ENCODE measurements around the gene EPHA6.

EPHA6 gene

DNA sequence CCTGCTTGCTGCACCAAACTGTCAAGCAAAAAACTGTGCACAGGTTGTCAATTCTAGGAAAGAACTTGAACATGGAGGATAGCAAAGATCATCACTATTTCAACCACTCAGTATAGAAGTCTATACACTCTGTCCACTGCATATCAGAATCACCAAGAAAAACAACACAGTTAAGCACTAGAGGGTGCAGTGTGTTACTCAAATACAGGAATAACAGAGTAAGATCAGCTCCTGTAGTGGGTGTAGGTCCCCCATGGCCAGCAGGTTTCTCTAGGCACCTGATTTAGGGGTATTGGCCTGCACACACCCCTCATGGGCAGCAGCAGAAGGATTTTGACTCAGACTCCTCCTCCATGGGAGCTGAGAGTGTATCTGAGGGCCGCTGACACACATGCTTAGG is 464.1 kb downstream of the EPHA6 start:
- no peak for DNase-seq (ENCODE audit: low spot score)

DNA sequence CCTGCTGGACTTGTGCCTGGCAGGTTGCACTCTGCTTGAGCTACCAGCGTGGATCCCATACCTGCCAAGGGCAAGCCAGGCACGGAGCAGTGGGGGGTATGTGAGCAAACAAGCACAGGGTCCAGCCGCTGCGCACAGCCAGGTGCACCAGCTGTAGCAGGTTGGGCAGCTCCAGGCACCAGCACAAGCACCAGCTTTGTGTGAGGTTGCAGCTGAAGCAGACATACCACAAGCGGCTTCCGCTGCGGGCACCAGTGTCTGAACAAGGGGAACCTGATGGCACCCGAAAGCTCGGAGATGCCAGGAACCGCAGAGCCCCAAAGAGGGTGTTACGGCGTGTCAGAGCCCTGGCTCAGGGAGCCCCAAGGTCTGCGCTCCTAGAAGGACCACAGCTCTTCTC is 477.5 kb downstream of the EPHA6 start:
- no peak for DNase-seq (ENCODE audit: low spot score)

DNA sequence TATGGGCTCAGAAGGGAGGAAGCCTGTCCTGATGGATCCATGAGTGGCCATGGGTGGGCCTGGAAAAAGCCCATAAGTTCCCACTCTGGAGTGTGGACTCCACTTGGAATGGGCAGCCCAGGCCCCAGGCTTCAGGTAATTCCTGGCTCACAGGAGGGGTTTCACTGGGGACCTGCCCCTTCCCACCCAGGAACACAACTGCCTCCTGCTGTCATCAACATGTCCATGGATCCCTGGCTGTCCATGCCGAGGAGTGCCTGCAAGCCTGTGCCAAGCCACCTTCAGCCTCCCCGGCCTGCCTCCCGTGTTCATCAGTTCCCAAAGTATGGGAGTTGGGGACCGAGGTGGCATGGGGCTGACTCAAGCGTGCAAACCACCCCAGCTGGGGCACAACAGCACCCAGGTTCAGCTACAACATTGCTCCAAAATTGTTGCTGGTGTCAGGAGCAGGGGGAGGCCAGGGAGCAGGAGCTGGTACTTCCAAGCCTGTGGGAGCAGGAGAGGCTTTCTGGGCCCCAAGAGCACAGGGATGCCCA is 479.3 kb downstream of the EPHA6 start:
- DNase-seq (ENCODE audit: low spot score), result no peak

DNA sequence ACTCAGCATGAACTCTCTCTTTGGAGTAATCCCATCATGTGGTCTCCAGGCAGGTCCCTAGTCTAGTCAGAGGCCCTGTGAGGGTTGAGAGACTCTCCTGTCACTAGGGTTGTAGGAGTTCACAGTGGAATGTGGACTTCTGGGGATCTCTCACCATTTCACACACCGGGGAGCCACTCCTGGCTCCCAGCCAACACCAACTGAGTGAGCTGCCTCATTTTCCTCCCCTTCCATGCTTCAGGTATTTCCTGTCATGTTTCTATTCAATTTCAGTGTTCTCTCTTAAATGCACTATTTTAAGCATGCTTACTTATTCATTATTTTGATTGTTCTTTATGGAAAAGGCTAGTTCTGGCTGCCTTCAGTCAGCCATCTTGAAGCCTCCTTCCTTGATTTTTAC is 482.6 kb downstream of the EPHA6 start:
- no peak for DNase-seq (ENCODE audit: low spot score)

DNA sequence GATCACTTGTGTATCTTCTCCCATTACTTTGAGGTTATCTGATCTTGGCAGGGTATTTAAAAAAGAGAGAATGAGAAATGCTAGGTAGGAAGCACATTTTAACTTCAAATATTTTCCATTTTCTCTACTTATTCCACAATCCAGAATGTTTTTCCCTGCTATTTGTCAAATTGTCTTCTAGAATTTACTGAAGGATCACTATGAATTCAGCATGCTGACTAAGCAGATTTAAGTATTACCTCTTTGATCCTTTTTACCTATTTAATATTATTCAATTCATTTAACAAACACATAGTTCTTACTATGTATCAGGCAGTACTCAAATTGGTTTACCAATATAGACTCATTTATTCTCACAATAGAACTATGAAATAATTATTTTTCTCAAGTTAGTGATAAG is 486.7 kb downstream of the EPHA6 start:
- DNase-seq (ENCODE audit: low spot score), result no peak

DNA sequence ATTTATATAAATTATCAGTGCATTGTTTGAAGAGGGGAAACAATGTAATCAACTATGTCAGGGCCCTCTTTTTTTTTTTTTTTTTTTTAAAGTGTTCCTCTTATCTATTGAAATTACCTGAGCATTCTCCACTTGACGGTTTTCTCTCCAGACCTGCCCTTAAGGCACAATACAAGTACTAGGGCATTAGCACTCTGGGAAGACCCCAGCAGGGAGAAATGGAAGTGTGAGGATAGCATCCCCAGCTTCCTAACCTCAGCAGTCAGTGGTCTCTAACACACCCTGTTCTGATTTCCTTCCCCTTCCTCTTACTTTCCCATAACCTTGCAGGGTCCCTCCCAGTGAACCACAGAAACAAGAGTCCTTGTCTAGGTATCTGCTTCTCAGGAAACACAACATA is 491.8 kb downstream of the EPHA6 start:
- DNase-seq (ENCODE audit: low spot score), result no peak

DNA sequence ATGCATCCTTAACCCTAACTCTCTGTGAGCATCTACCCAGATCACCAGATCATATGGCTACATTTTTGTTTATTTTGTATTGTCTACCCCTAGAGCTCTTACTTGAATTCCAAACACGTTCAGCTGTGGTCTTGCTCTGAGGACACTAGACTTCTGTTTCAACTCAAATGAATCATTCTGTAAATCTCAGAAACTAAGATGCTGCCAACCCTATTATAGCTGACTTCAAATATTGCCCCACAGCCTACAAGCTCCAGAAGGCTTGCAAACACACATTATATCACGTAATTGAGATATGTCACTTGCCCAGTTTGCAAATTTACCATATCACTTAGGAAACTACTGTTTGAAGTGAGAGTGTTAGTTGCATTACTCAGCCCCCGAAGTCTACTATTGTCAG is 524.0 kb downstream of the EPHA6 start:
- no peak for DNase-seq (ENCODE audit: low spot score)

DNA sequence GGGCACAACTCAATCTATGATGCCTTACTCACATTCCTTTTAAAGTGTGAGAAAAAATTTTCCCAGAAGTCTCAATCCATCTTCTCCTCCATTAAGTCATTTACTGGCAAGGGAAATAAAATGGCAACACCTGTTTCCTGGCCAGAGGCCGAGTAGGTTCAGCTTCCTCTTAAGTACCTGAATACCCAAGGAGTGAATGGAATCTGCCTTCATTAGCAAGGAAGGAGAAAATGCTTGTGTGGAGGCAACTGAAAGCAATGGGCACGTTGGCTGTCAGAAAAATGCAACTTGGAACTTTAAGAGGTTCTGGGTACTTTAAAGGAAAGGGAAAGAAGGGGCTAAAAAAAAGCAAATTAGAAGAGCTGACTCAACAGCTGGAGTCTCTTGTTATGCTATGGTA is 526.5 kb downstream of the EPHA6 start:
- DNase-seq (ENCODE audit: low spot score), result no peak

DNA sequence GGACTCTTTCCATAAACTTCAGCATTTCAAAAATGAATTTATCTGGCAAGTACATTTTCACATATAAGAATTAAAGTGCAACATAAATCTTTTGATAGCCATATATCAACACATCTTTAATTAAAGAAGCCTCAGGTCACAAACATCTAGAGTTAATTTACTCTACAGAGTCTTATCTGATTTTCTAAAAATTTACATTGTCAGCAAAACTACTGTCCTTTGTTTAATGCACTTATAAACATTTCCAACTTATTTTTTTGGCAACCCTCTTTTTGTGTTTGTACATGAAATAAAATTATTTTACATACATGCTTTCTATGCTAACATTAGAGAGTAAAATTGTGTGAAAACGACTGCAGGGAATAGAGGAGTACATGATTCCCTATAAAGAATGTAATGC is 533.4 kb downstream of the EPHA6 start:
- no peak for DNase-seq (ENCODE audit: low spot score)

DNA sequence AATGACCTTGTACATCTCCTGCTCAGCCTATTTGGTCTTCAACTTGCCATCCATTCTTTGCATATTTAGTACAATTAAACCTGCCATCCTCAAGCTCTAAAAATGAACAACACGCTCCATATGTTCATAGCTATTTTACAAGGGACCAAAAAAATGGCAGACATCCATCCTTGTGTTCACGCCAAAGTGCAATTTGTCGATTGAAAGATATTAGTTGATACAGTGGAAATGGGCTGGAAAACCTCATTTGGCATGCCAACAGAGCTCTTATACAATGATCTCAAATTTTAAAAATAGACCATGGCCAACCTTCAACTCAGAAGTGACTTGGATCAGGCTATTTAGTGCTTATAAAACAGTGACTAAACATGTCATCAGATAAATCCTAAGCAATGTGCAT is 536.6 kb downstream of the EPHA6 start:
- DNase-seq (ENCODE audit: low spot score), result no peak

DNA sequence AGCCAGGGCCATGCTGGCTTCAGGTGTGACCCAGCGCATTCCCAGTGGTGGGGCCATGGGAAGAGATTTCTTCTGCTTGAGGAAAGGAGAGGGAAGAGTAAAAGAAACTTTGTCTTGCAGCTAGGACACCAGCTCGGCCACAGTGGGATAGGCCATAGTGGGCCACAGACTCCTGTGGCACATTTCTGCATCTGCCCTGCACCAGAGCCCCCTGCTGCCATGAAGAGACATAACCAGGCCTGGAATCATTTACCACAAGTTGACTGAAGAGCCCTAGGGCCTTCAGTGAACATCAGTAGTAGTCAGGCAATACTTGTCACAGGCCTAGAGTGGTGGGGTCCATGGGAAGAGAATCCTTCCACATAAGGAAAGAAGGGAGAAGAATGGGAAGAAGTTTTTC is 538.8 kb downstream of the EPHA6 start:
- no peak for DNase-seq (ENCODE audit: low spot score)

DNA sequence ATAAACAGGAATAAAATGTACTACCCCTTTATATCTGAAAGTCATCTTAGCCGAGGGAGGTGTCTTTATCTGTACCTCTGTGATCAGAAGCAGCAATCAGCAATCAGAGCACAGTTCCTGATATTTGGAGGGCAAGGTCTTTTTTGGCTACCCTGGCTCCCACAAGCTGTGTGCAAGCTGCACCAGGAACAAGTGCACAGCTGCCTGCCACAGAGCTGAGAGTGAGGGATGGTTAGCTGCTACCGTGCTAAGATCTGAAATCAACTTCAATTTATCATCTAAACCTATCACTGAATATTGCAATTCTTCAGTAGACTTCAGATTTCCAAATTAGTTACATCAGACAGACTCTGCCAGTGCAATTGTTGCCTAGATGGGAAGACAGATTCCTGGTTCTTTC is 545.6 kb downstream of the EPHA6 start:
- no peak for DNase-seq (ENCODE audit: low spot score)

DNA sequence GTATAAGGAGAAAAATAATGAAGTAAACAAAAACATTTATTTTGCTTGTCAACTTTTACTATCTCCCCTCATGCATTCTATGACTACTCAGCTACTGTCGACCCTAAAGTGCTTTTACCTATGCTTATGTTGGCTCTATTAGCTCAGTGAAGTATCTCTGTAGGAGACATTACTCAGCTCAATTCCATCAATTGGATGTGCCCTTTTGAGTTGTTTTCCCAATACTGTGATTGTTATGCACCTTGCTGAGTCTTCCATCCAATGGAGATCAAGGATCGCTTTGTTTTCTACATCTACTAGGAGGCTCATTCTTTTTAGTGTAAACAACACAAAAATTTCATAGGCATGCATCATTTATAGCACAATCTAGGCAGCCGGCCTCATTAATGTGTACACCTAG is 546.4 kb downstream of the EPHA6 start:
- no peak for DNase-seq (ENCODE audit: low spot score)

DNA sequence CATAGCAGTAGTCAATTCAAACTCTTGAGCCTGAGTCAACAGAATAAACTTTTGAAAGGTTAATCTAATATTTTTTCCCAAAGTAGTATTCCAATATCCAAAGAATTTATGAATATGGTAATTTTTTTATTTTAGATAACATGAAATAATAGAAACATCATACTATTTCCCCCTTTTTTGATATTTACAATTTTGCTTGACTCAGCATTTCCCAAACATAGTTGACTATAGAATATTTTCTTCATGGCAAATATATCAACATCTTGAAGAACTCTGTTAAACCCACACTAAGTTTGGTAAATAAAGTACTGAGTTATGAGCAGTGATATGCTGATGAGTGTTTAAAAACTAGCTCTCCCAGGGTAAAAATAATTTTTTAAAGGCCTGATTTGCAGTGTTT is 570.2 kb downstream of the EPHA6 start:
- DNase-seq (ENCODE audit: low spot score), result no peak

DNA sequence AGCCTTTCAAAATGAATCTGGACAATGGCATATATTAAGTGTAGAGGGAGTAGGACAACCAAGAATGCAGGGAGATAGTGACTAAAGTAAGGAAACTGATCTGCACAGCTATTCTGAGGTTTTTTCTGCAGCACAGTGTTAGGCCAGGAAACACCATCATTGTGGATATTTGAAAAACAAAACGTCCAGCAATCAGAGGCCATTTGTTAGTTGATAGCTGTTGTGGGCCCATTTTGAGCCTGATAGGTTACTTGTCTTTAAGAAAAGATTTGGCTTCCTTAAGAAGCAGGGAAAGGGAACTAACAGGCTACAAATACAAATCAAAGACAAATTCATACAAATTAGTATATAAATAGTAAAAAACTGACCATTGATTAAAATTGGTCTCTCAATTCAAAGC is 574.4 kb downstream of the EPHA6 start:
- no peak for DNase-seq (ENCODE audit: low spot score)

DNA sequence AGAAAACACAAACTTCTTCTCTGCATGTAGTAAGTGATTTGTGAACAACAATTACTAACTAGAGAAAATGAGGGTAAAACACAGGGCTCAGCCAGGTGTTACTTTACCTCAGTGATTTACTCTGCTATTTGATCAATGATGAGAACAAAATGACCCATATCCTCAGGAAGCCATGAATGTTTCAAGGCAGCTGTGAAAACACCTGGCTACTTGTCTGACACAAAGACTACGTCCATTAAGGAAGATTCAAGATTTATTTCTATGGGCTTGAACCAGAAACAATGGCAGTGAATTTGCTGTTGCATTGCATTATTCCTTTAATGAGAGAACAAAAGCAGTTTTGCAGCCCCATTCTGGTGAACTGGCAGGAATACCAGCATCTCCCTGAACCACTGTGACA is 575.5 kb downstream of the EPHA6 start:
- no peak for DNase-seq (ENCODE audit: low spot score)

DNA sequence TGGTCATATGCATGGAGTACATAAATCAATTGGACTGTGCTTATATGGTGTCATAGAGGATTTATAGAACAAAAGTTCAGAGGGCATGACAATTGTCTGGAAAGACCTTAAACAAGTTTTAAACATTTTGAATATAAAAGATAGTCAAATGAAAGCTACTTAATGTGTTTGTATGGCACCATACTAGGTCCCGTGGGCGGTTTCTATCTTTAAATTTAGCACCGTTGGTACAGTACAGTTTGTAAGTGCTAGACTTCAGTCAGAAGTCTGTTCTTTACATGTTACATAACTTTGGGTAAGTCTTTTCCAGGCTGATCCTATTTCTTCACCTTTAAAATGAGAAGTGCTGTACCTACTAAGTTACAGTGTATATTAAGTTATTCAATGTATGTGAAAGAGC is 576.8 kb downstream of the EPHA6 start:
- DNase-seq (ENCODE audit: low spot score), result no peak

DNA sequence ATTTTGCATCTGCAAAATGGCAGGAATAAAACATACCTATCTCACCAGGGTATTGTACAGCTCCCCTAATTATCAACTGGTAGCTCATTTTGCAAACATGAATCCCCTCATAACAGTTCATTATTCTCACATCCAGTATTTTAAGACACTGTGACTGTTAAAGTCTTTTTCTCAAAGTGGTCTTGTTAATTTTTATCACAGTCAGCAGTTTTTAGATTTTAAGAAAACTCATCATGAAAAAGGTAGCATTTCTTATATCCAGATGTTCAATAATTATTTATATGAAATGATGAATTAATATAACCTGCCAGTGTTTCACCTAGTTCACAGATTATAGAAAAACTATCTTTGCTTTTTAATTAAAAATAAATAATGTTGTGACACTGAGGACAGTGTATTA is 595.2 kb downstream of the EPHA6 start:
- DNase-seq (ENCODE audit: low spot score), result no peak

DNA sequence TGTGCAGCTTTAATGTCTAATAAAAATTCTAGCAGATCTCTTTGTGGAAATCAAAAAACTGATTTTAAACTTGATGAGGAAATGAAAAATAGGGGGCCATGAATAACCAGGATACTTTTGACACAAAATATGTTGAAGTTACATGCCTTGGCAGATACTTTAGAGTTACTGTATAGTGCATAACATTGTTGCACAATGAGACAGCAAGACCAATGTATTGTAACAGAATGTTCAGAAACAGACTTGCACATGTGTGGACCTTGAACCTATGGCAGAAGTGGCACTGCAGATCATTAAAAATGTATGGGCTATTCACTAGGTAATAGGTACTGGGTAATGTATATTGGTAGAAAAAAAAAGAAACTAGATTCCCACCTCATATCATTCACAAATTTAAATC is 607.2 kb downstream of the EPHA6 start:
- DNase-seq (ENCODE audit: low spot score), result no peak

DNA sequence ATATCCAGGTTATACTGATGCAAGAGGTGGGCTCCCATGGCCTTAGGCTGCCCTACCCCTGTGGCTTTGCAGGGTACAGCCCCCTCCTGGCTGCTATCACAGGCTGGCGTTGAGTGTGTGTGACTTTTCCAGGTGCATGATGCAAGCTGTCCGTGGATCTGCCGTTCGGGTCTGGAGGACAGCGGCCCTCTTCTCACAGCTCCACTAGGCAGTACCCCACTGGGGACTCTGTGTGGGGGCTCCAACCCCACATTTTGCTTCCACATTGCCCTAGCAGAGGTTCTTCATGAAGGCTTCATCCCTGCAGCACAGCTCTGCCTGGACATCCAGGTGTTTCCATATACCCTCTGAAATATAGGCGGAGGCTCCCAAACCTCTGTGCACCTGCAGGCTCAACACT is 610.6 kb downstream of the EPHA6 start:
- DNase-seq (ENCODE audit: low spot score), result no peak

DNA sequence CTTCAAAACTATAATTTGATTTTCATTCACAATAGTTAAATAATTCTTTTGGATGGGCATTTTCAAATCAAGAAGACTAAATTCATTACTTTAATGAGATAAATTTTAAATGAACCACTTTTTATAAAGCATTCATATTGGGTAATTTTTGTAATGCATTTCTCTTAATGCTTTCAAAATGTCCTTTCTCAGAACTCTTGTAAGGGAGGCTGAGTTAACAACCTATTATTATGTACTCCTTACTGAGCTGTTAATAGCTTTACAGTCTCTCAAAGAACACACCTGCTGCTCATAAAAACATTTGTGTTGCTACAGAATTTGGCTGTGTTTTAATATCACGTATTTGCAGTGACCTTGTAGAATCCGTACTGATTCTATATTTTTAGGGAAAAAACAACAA is 616.2 kb downstream of the EPHA6 start:
- no peak for DNase-seq (ENCODE audit: low spot score)

DNA sequence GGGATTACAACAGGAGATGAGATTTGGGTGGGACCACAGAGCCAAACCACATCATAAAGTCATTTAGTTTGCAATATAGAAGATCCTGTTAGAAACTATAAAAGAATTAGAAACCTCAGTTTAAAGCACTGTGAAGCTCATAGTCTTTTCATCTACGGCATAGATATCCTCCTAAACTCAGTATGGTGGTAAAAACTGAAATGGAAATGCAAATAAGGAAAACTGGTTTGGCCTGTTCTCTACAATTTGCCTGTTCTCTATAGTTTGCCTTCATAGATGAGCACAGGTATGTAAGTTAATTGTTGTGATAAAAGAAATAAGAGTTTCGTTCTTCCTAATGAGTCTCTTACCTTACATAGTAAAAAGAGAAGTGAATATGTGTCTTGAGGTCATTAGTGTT is 618.5 kb downstream of the EPHA6 start:
- no peak for DNase-seq (ENCODE audit: low spot score)

DNA sequence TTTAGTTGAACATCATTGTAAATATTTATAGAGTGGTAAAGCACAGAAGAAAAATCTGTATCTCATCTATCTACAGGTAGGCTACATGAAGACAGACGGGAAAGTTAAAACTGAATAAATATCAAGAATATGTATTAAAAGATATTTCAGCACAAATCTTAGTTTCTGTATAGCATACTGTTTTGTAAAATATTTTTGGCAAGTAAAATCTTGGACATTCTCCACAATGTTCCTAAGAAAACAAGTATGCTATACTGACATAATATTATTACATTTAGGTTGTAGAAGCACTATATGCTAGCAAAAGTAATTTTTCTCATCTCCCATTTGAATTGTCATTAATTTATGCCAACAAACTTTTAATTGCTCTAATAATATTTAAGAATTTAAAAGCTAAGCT is 623.7 kb downstream of the EPHA6 start:
- DNase-seq (ENCODE audit: low spot score), result no peak

DNA sequence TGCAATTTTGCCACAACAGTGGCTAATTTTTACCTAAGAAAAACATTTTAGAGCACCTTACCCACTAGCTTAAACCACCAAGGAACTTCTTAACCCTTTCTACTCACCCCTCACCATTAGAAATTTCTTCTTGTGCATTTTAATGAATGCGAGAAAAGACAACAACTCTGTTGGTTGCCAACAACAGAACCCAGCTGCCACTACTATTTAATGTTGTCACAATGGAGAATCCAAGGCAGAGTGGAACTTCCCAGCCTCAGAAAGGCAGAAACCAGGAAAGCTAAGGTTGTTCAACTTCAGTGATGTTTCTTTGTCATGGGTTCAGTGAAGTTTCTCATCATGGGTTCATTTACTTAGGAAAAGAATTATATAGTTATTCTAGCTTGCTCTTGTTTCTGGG is 625.0 kb downstream of the EPHA6 start:
- no peak for DNase-seq (ENCODE audit: low spot score)

DNA sequence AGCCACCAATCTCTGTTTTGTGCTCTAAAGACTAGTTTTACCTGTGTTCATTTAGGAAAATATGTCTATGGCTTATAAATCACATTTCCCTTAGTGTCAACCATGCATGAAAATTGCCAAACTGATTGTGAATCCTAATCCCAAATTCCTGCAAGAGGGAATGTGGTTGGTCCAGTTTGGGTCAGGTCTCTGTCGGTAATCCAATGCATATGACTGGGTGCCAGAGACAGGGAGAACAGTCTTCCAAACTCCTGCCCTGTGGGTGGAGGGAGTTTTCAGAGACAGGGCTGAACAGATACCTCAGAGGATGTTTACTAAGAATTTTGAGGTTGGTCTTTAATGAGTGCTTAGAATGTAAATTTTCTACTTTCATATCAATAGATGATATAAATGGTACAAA is 649.6 kb downstream of the EPHA6 start:
- no peak for DNase-seq (ENCODE audit: low spot score)

All from kidney capillary endothelial cell (primary cell).